ENCODE measurements around the gene GSG1. TPM values are rescaled to one million over a fixed set of nuclear protein-coding genes. Genes with fewer than 3 reads are reported as not detected.
A peak's percentile ranks its signal among the peaks of the same experiment; 100 is the strongest.

GSG1 gene
- total and polyA plus RNA-seq, 2 of the 8 experiments (the other 6 are each of a cell fraction or from before 2014, with no cell fraction given): 0.89 to 1.4 TPM

- Histone ChIP-seq H3K14ac (ENCODE audit: insufficient read length) (no peak overlapping the region), H3K27ac (ENCODE audit: low read depth, low read length) (no peak overlapping the region), H3K4me3 (ENCODE audit: extremely low read depth in 1 of 4, insufficient read depth in 2 of 4, low read depth in 3 of 4, low read length in 4 of 4) (no peak overlapping the region), H3K4me2 (ENCODE audit: insufficient read depth in 1 of 2, low read depth in 2 of 2, low read length in 2 of 2) (no peak overlapping the region), H3K4ac (replicated peaks; ENCODE audit: insufficient read length, low read depth, low read length) (no peak overlapping the region), H3K4me1 (replicated peaks in 1 of 4; ENCODE audit: control insufficient read depth in 3 of 4, insufficient read depth in 4 of 4, low read length in 3 of 4) (peaks cover 1 to 7% (median 4%) of the 10 kb centered on the region in 4 experiments; a peak in 3 of 7 replicates), H4K91ac (replicated peaks; ENCODE audit: insufficient read length, low read length) (no peak overlapping the region), H4K8ac (ENCODE audit: extremely low read depth, insufficient read depth, low read length) (no peak overlapping the region), H3K23me2 (ENCODE audit: low read depth, low read length) (no peaks in the 10 kb centered on the region), H3K36me3 (ENCODE audit: control insufficient read depth in 2 of 4, insufficient read depth in 4 of 4, low read length in 3 of 4) (no peaks in the 10 kb centered on the region), H4K20me1 (replicated peaks in 1 of 2; ENCODE audit: control insufficient read depth in 1 of 2, insufficient read depth in 2 of 2, low read length in 2 of 2) (no peaks in the 10 kb centered on the region), H3K27me3 (replicated peaks in 1 of 4; ENCODE audit: control insufficient read depth in 3 of 4, extremely low read depth in 1 of 4, insufficient read depth in 3 of 4, low read length in 3 of 4) (no peaks in the 10 kb centered on the region; a peak in 1 of 7 replicates), H3K18ac (ENCODE audit: extremely low read depth, low read length) (no peak overlapping the region), H3K79me1 (ENCODE audit: low read depth, low read length) (no peaks in the 10 kb centered on the region), H2BK12ac (ENCODE audit: low read depth, low read length) (no peak overlapping the region), H2BK15ac (ENCODE audit: low read length) (0 out of 2 replicates have a peak overlapping the region, but pooled peaks have one; percentile 65), H2BK20ac (ENCODE audit: low read length) (no peak overlapping the region), H3K9ac (replicated peaks in 1 of 4; ENCODE audit: extremely low read depth in 1 of 4, low read depth in 3 of 4, low read length in 3 of 4) (no peak overlapping the region), H2AFZ (ENCODE audit: low read length) (no peak overlapping the region), H2BK5ac (ENCODE audit: low read depth, low read length) (no peak overlapping the region), H3K56ac (replicated peaks; ENCODE audit: insufficient read length, low read depth, low read length) (no peak overlapping the region), H3K23ac (ENCODE audit: insufficient read length) (no peak overlapping the region), H3K79me2 (ENCODE audit: control insufficient read depth in 1 of 2, insufficient read depth in 2 of 2, low read length in 2 of 2) (no peaks in the 10 kb centered on the region), H2BK120ac (replicated peaks; ENCODE audit: low read depth, low read length) (no peak overlapping the region), H4K5ac (ENCODE audit: insufficient read length, low read depth, low read length) (no peak overlapping the region), H2AK5ac (ENCODE audit: low read depth, low read length) (no peak overlapping the region), H3K9me3 (ENCODE audit: insufficient read depth in 2 of 2, low read depth in 1 of 2, low read length in 1 of 2) (no peaks in the 10 kb centered on the region)
- ChIA-PET CTCF (ENCODE audit: partially characterized antibody) (interaction anchor here (0.6 to 2.5 kb wide), 5 partner anchors 8 to 338 kb away, joined by 3 to 11 read pairs (median 4); no protein-coding TSS in a partner anchor), POLR2A (ENCODE audit: partially characterized antibody) (interaction anchor here (0.9 kb wide), 2 partner anchors 10 to 39 kb away, joined by 3 to 5 read pairs; no protein-coding TSS in a partner anchor)
- no peak for DNase-seq (ENCODE audit: low read depth in 1 of 2, low spot score in 2 of 2)
- FAIRE-seq: no peak
- TF ChIP-seq RNF2 (IDR thresholded peaks at IDR 0.05; ENCODE audit: borderline replicate concordance, low read depth, low read length, missing control alignments, poor library complexity, severe bottlenecking) (no peak), GTF2F1 (IDR thresholded peaks at IDR 0.05; ENCODE audit: borderline replicate concordance, low read depth, low read length) (no peak), RFX5 (IDR thresholded peaks at IDR 0.05; ENCODE audit: borderline replicate concordance, low read depth, low read length) (no peak), MAFK (IDR thresholded peaks at IDR 0.05; ENCODE audit: low read depth, low read length) (no peak), RBBP5 (IDR thresholded peaks at IDR 0.05; ENCODE audit: borderline replicate concordance, low read depth, low read length) (no peak), POLR2AphosphoS5 (IDR thresholded peaks at IDR 0.05; ENCODE audit: low read depth, low read length) (no peak), EGR1 (IDR thresholded peaks at IDR 0.05; ENCODE audit: borderline replicate concordance, low read depth, low read length) (no peak), USF2 (IDR thresholded peaks at IDR 0.05; ENCODE audit: low read length) (no peak), SIRT6 (IDR thresholded peaks at IDR 0.05; ENCODE audit: low read length) (no peak)
- WGBS, 2 experiments (ENCODE audit: extremely low coverage in 1 of 2, insufficient coverage in 1 of 2, insufficient read length in 1 of 2, insufficient replicate concordance in 2 of 2, low coverage in 1 of 2, low lambda C conversion rate in 2 of 2, missing lambda C conversion rate in 1 of 2): 73% methylated on average over 5 of the region's 5 CpGs; no CpG with 5 or more reads in 1 of the 2 experiments
Observed at GRCh38 chr12:13127444-13127843, 24.0 kb upstream of the GSG1 start.

All from H1 (cell line).